HL-60/S4 treated with phorbol 12-myristate 13-acetate at 8.2 ng/mL for 4 days and 3 days (cell line): ENCODE results near the gene INO80E.
"Not testable (repeated sequence)": the region's sequence is repeated elsewhere in the genome, so short reads cannot be mapped to it uniquely, and the experiment has no call there.

Experiments
- in situ Hi-C: fragments of 300-500 bp; cut with MboI; formaldehyde crosslinking; loops from 2 replicates; pipeline ENCODE4 v1.15.0; 2022; ENCODE audit warnings: low sequenced_read_pairs

The INO80E gene, protein sequence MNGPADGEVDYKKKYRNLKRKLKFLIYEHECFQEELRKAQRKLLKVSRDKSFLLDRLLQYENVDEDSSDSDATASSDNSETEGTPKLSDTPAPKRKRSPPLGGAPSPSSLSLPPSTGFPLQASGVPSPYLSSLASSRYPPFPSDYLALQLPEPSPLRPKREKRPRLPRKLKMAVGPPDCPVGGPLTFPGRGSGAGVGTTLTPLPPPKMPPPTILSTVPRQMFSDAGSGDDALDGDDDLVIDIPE

DNA sequence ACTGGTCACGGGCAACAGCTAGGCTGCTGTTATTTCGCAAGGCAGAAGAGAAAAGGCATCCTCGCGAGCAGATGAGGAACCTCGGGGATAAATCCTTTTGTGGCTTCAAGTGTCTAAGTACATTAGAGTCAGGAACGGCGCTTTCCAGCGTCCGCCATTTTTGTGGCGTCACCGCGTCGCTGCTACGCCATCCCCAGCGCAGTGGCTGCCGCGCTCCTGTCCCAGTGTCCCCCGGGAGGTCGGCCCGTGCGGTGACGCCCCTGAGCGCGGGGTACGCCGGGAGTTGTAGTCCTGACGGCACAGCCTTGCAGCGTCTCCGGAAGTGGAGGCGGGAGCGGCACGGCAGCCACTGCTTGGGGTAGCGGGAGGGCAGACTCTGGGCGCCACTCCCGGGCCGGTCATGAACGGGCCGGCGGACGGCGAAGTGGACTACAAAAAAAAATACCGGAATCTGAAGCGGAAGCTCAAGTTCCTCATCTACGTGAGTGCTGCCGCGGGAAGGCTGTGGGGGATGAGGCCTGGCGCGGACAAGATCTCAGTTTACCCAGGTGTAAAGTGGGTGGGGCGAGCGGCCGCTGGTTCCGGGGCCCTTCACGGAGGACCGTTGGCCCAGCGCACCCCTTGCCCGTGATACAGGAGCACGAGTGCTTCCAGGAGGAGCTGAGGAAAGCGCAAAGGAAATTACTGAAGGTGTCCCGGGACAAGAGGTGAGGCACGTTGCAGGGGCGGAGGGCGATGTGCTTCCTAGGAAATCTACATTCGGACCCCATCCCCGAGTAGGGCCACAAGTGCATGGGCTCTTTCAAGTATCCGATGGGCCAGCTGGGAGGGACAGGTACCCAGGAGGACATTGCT, at the start of gene INO80E:
Gene INO80E (plus strand): TSS at position 331 of the 855 bp plus-strand sequence. CDS start 70 bp downstream, at position 401.
- in situ Hi-C loops: no loop called here

DNA sequence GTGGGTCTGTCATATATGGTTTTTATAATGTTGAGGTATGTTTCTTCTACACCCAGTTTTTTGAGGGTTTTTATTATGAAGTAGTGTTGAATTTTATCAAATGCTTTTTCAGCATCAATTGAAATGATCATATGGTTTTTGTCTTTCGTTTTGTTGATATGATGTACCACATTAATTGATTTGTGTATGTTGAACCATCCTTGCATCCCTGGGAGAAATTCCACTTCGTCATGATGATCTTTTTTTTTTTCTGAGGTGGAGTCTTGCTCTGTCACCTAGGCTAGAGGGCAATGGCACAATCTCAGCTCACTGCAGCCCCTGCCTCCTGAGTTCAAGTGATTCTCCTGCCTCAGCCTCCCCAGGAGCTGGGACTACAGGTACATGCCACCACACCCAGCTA, 48.1 kb upstream of the INO80E start:
- in situ Hi-C loops: no loop called here

DNA sequence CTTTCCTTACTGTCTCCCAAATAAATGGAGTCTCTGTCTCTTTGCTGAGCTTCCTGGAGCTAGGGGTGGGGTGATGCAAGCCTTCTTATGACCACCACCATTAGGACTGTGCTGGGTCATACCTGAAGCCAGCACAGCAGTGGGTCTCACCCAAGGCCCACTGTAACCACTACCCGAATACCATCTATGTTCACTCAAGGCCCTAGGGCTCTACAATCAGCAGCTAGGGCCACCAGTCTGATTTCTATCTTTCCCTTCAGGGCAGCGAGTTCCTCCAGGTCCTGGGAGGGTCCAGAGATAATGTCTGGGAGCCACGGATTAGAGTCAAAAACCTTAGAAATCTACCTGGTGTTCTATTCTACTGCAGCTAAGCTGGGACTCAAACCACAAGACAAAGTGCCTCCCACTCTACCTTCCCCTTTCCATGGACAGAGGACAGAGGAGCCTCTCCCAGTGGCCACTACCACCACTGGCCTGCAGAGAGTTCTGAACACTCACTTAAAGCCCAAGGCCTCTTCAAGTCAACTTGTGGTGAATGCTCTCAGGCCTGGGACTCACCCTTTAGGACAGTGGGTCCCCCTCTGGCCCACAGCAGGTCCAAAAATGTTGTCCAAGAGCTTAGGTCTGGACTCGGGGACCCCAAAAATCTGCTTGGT, 45.1 kb upstream of the INO80E start:
- in situ Hi-C loops: no loop called here

DNA sequence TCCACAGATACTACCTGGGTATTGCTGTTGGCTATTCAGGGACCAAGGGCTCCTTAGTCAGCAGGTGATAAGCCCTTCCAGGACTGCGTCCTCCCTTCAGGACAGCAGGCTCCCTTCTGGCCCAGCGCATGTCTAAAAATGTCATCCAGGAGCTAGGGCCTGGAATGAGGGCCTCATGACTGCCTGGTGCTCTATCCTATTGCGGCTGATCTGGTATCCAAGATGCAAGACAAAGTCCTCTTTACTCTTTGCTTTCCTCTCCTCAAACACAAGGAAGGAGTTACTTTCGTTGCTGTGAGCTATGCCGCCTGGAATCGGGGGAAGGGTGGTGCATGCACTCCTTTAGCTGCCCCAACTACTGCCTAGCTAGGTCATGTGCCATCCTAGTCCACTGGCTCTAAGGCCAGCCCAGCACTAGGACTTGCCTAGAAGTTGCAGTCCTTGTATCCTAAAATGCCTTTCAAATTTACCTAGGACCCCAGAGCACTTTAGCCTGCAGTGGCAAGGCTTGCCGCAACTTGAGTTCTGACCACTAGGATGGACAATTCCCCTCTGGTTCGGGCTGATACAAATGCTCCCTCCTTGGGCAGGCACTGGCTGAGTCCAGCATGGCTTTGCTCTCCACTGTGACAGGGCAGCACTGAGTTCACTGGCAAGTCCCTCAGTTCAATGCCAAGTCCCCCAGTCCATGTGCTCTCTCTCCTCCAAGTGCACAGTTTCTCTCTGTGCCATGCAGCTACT, 44.2 kb upstream of the INO80E start:
- in situ Hi-C loops: no loop called here

DNA sequence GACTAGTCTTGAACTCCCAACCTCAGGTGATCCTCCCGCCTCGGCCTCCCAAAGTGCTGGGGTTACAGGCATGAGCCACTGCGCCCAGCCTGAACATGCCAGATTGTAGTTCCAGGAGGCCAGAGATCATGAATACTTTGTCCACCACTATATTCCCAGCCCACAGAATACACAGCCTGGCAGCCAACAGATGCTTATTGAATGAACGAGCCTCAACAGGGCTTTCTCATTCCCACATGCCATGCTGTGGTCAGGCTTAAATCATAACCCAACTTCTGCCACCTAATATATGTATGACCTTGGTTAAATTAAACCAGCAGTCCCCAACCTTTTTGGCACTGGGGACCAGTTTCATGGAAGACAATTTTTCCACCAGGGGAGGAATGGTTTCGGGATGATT, 37.3 kb upstream of the INO80E start:
- in situ Hi-C loops: no loop called here

DNA sequence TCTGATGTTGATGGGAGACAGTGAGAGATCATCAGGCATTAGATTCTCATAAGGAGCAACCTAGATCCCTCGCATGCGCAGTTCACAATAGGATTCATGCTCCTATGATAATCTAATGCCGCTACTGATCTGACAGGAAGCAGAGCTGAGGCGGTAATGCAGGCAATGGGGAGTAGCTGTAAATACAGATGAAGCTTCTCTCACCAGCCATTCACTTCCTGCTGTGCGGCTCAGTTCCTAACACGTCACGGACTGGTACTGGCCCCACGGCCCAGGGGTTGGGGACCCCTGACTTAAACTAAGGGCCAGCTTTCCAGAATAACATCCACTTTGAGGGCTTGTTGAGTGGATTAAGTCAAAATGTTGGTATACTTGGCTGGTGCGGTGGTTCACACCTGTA, 36.7 kb upstream of the INO80E start:
- in situ Hi-C loops: no loop called here

DNA sequence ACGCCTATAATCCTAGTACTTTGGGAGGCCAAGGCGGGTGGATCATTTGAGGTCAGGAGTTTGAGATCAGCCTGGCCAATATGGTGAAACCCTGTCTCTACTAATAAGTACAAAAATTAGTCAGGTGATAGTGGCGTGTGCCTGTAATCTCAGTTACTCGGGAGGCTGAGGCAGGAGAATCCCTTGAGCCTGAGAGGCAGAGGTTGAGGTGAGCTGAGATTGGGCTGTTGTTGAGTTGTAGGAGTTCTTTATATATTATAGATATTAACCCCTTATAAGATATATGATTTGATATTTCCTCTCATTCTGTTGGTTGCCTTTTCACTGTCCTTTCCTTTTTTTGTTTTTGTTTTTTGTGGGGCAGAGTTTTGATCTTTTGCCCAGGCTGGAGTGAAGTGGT, 36.2 kb upstream of the INO80E start:
- in situ Hi-C loops: not testable (repeated sequence)

DNA sequence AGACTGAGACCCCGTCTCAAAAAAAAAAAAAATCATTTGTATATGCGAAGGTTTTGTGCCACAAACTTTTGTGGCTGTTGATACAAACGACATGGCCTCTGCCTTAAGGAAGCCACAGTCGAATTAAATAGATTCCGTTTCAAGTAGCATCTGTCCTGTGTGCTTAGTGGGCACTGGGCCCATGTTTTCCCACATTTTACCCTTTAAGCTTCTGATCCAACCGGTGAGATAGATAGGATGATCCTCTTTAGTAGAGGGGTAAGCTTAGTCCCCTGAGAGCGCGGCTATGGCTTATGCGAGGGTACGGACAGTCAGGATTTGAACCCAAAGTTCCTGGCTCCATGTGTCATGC, 34.9 kb upstream of the INO80E start:
- in situ Hi-C loops: no loop called here

DNA sequence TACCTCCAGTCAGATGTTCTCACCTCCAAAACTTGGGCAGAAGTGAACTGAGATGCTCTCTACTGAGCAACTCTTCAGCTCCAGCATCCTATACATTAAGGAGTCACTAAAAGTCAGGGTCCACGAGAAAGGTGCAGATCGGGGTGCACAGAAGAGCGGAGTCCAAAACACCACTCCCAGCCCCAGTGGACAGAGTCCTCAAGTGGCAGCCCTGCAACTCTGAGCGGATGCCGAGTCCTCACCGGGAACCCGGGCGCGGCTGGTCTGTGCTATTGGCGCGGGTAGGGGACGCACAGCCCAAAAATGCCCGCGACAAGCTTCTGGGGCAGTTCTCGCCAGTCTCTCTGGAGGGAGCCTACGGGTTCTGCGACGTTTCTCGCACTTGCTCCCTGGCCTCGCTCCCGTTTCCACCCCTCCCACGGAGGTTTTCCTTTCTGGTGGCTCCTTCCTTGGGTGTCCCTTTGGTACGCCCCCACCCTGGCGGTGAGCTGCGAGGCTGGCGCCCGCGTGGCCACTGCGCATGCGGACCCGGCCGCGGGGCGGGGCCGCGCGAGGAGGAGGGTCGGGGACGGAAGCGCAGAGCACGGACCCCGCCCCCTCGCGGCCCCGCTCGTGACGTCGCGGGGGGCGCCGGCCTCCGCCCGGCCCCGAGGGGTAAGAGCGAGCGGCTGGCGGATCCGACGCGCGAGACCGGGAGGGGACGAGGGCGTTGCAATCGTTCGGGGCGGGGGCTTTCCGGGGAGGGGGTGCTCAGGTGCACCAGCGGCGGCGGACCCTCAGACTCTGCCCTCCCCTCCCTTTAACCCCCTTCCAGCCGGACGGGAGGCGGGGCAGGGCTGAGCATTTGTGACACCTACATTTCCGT, 34.3 kb upstream of the INO80E start, which contains the start of gene TMEM219:
Gene TMEM219 (plus strand): TSS at position 601 of the 865 bp plus-strand sequence. CDS start 1,065 bp downstream, outside the sequence.
- in situ Hi-C loops: no loop called here

DNA sequence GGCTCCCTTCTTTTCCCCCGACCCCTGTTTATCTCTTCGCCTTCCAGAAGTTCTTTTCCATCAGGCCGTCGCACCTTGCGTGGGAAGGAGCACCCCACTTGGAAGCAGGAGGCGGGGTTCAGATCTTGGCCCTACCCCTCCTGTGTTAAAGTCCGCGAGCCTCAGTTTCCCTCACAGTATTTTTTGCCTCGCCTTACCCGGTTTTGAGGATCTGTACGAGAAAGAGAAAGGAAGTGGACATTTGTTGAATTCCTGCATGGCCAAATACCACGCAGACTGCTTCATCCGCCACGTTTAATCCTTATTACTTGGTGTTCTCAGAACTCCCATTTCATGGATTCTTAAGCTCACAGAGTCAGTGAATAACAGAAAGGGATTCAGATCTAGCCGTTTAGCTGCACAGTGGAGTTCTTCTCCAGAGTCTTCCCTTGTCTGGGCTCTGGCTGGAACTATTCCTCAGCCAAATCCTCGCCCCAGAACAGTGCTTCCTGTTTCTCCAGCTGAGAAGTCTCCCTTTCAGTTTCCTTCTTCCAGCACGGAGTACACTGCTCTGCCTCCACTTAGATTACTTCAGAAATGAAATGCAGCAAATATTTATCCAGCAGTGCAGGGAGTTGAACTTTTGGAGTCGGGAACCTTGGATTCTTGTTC, 33.6 kb upstream of the INO80E start:
- in situ Hi-C loops: no loop called here

DNA sequence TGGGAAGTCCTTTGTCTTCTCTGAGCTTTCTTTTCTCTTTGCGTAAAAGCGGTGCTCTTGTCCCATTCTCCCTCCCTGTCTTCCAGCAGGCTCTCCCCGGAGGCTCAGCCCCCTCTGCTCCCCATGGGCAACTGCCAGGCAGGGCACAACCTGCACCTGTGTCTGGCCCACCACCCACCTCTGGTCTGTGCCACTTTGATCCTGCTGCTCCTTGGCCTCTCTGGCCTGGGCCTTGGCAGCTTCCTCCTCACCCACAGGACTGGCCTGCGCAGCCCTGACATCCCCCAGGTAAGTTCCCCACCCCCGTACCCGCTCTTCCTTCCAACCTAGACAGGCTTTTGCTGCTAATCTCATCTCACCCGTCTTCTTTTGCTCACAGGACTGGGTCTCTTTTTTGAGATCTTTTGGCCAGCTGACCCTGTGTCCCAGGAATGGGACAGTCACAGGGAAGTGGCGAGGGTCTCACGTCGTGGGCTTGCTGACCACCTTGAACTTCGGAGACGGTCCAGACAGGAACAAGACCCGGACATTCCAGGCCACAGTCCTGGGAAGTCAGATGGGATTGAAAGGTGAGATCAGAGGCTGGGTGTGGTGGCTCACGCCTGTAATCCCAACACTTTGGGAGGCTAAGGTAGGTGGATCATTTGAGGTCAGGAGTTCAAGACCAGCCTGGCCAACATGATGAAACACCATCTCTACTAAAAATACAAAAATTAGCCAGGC, 32.9 kb upstream of the INO80E start:
- in situ Hi-C loops: no loop called here

DNA sequence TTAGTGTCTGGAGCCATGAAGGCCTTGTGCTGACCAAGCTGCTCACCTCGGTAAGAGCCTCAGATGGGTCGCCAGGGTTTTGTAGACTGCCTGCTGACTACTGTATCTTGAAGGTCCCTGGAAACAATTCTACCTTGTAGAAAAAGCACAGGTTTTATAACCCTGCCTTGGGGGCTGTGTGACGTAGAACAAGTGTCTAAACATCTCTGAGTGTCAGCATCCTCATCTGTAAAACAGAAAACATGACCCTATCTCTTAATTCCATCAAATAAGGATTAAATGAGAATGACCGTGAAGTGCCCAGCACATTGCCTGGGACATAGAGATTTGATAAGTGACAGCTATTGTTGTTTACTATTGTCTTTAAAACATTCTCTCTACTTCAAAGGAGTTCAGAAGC, 27.8 kb upstream of the INO80E start:
- in situ Hi-C loops: no loop called here

DNA sequence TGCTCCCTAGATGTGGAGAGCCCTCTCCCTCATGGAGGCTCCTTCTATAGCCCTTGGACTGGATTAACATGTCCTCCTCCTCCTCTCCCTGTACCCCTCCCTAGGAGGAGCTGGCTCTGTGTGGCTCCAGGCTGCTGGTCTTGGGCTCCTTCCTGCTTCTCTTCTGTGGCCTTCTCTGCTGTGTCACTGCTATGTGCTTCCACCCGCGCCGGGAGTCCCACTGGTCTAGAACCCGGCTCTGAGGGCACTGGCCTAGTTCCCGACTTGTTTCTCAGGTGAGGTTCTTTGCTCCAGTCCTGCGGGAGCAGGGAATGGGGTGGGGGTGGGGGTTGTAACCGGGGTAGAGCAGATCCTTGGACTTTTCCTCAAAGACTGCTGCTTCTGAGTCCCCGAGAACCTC, 24.7 kb upstream of the INO80E start:
- in situ Hi-C loops: no loop called here

DNA sequence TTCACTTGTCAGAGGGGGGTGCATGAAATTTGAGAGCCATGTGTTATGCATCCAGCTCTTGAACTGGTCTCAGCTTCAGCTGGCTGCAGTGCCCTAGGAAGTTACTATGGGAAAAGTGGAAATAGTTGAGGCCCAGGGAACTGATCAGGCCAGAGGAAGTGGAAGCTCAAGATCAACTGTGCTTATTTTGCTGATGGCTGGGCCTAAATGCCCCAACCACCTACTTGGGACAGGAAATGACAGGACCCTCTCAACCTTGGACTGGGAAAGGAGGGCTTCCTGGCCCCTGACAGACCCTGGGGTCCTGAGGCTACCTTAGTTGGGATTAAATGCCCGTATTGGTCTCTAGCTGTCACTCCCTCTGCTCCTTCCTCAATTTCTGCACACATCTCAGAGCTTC, 23.5 kb upstream of the INO80E start:
- in situ Hi-C loops: no loop called here

DNA sequence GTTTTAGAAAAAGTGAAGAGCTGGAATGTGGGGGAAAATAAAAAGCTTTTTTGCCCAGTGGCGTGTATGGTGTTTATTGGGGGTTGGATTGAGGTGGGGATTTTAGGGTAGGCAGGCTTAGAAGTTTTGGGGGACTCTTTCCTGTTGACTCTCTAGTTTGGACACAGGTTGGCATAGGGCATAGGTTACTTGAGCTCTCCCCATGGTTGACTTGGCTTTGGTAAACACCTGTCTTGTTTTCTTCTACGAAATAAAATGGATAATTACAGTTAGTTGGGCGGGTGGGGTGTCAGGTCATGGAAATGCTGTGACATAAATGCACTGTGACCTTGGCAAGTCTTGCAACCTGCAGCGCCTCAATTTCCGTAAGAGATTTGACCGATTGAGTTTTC, 23.1 kb upstream of the INO80E start:
- in situ Hi-C loops: no loop called here

DNA sequence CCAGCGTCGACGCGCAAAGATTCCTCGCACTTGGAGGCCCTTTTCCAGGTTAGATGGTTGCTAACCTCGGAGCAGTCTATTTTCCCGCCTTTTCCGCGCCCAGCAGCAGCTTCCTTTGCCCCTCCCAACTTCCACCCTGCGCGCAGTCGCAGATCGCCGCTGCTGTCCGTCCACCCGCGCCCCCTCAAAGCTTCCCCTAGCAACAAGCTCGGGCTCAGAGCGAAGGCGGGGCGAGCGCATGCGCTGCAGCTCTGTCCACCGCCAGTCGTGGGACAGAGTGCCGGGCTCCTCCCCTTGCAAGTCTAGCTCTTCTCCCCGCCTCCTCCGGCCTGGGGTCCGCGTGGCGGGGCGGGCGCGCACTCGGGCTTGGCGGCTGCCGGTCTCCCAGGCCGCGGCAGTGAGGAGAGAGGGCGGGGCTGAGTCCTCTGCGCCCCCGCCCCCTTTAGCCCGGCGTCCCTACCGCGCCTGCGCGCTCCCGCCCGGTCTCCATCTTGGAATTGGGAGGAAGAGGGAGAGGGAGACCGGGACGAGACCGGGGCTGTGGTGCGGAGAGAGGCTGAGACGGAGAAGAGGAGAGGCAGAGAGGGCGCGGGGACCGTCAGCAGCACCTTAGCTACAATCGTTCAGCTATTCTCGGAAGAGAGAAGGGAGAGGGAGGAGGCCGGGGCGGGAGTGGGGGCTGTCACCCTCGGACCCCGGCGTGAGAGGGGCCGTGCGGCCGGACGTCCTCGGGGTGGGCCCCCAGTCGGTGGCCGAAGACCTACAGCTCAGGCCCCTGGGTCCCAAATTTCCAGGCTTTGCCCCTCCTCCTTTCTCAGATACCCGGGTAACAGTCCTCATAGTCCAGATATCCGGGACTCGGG, 22.4 kb upstream of the INO80E start, which contains the start of gene TAOK2:
Gene TAOK2 (plus strand): TSS at position 485 of the 863 bp plus-strand sequence. CDS start 3,905 bp downstream, outside the sequence.
- in situ Hi-C loops: no loop called here

DNA sequence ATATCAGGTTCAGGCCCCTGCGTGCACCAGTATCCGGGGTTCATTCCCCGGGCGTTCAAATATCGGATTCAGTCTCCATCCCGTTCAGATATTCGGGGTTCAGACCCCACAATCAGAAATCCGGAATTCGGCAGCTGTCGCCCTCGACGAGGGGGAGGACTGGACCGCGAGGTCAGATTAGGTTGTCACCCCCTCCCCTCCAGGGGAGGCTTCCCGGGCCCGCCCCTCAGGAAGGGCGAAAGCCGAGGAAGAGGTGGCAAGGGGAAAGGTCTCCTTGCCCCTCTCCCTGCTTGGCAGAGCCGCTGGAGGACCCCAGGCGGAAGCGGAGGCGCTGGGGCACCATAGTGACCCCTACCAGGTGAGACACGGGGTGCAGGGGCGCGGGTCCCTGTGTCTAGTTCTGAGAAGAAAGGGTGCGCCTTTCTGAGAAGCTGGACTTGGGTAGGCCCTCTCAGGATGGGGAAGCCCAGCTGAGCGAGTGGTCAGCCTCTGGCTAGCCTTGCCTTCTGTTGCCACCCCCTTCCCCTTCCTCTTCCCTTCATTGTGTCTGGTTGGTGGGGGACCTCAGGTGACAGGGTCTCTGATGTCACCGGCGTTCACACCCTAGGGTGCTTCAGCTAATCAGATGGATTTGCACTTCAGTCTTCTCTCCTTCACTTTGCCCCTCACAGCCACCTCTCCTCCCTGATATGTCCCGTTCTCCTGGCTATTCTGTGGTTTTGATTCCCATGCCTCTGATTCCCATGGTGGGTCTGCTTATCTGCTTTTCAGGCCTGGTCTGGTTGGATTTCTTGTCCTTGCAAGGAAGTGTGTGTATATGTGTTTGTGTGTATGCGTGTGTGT, 21.5 kb upstream of the INO80E start:
- in situ Hi-C loops: no loop called here
